Keratinocyte (primary cell): ENCODE results near the gene CLPTM1L. TPM values are rescaled to one million over a fixed set of nuclear protein-coding genes. Genes with fewer than 3 reads are reported as not detected.

ENCODE experiments used
- DNase-seq: peaks from one replicate; pipeline ENCODE4 v3.0.0-alpha.2; 2011; ENCODE audit warnings: low read depth, missing footprints, low spot score
- FAIRE-seq: peaks from 2 replicates; lab custom pipeline; 2011; peaks lifted over from hg19 to GRCh38; lab: Jason Lieb, UNC
- H2AFZ ChIP-seq: 2 replicates; pipeline ENCODE4 v1.6.0; 2012; ENCODE audit warnings: low read length, control low read depth, inconsistent platforms; ENCODE audit not compliant: control insufficient read depth
- H3K27ac ChIP-seq: 2 replicates; pipeline ENCODE4 v1.5.1; 2011; ENCODE audit warnings: low read length; ENCODE audit not compliant: control insufficient read depth, insufficient read depth
- H3K27me3 ChIP-seq: 3 replicates; pipeline ENCODE4 v1.6.0; 2011; ENCODE audit warnings: low read length; ENCODE audit not compliant: control insufficient read depth, insufficient read depth; ENCODE audit errors: extremely low read depth
- H3K36me3 ChIP-seq, 2 experiments: 2 replicates in 1 of 2; 3 replicates in 1 of 2; pipeline ENCODE4 v1.5.1; 2011; ENCODE audit warnings: low read length in 2 of 2, mild to moderate bottlenecking in 1 of 2; ENCODE audit not compliant: control insufficient read depth in 2 of 2, insufficient read depth in 2 of 2; ENCODE audit errors: extremely low read depth in 1 of 2
- H3K4me1 ChIP-seq: 3 replicates; pipeline ENCODE4 v1.5.1; 2011; ENCODE audit warnings: low read length; ENCODE audit not compliant: control insufficient read depth, insufficient read depth; ENCODE audit errors: extremely low read depth
- H3K4me2 ChIP-seq: 3 replicates; pipeline ENCODE4 v1.6.0; 2011; ENCODE audit warnings: low read depth, low read length; ENCODE audit not compliant: control insufficient read depth, insufficient read depth; ENCODE audit errors: extremely low read depth
- H3K4me3 ChIP-seq, 3 experiments: fragments of 200-600 bp in 1 of 3; sonication (generic) in 1 of 3; 2 replicates in 2 of 3; 3 replicates in 1 of 3; pipeline ENCODE4 v1.5.1; 2011 to 2016; ENCODE audit warnings: low read length in 3 of 3, mild to moderate bottlenecking in 3 of 3, control low read depth in 2 of 3, inconsistent platforms in 1 of 3, low read depth in 1 of 3, mixed read lengths in 1 of 3, mixed run types in 1 of 3, moderate library complexity in 1 of 3; ENCODE audit not compliant: control insufficient read depth in 2 of 3, insufficient read depth in 2 of 3; ENCODE audit errors: extremely low read depth in 1 of 3
- H3K79me2 ChIP-seq: 2 replicates; pipeline ENCODE4 v1.6.0; 2012; ENCODE audit warnings: low read length; ENCODE audit not compliant: control insufficient read depth, insufficient read depth
- H3K9ac ChIP-seq: 3 replicates; pipeline ENCODE4 v1.6.0; 2011; ENCODE audit warnings: low read length; ENCODE audit not compliant: control insufficient read depth, insufficient read depth; ENCODE audit errors: extremely low read depth
- H3K9me1 ChIP-seq: 3 replicates; pipeline ENCODE4 v1.6.0; 2011; ENCODE audit warnings: low read length; ENCODE audit not compliant: control insufficient read depth, insufficient read depth; ENCODE audit errors: extremely low read depth
- H3K9me3 ChIP-seq: 2 replicates; pipeline ENCODE4 v1.5.1; 2012; ENCODE audit warnings: low read depth, low read length; ENCODE audit not compliant: control insufficient read depth
- H4K20me1 ChIP-seq: 3 replicates; pipeline ENCODE4 v1.6.0; 2011; ENCODE audit warnings: low read length; ENCODE audit not compliant: control insufficient read depth, insufficient read depth; ENCODE audit errors: extremely low read depth
- CTCF ChIP-seq, 3 experiments: IDR thresholded peaks in 1 of 3; conservative IDR thresholded peaks in 1 of 3; optimal IDR thresholded peaks in 1 of 3; 2 replicates in 2 of 3; 3 replicates in 1 of 3; pipeline versions ENCODE3 to v1.5.1; 2011; ENCODE audit warnings: low read length in 3 of 3, mild to moderate bottlenecking in 3 of 3, moderate library complexity in 2 of 3, control low read depth in 1 of 3, inconsistent platforms in 1 of 3; ENCODE audit not compliant: insufficient read depth in 2 of 3; ENCODE audit errors: extremely low read depth in 1 of 3
- EZH2 ChIP-seq: IDR thresholded peaks from one replicate; pipeline ENCODE4 v1.6.1; 2012; ENCODE audit warnings: inconsistent platforms, mild to moderate bottlenecking, low read length, moderate library complexity
- dilution Hi-C: fragments of 300-500 bp; cut with MboI; formaldehyde crosslinking; loops from one replicate; pipeline ENCODE4 v1.7.0; 2020; ENCODE audit warnings: low sequenced_read_pairs; ENCODE audit not compliant: extremely low pct_ligation_motif_present
- polyA plus RNA-seq, 5 experiments: library from polyadenylated mRNA; depleted of rRNA in 3 of 5; stranded (reverse) in 3 of 5; stranded (forward) in 1 of 5; unstranded in 1 of 5; fragments of >200 nt; gene quantifications; 1 replicate in 1 of 5; 2 replicates in 3 of 5; 3 replicates in 1 of 5; pipeline versions ENCODE4 v1.2.1 to v1.2.3, GENCODE V29; 2011 to 2012; ENCODE audit warnings: missing spikeins in 2 of 5, low read depth in 1 of 5, low replicate concordance in 1 of 5

Gene CLPTM1L
- polyA plus RNA-seq, 1 donor (not counting 4 experiments of a cell fraction or from before 2014, with no cell fraction given) = 142 TPM

GRCh38 chr5:1300581-1301083, 44.3 kb downstream of the CLPTM1L start:
- no peaks in the 10 kb centered on the region for H3K9me3 ChIP-seq
- no peak overlapping the region for H3K27ac ChIP-seq
- no peaks in the 10 kb centered on the region for H3K36me3 ChIP-seq
- peaks cover 10% of the 10 kb centered on the region for H3K27me3 ChIP-seq
- no peaks in the 10 kb centered on the region for H3K79me2 ChIP-seq
- H3K9me1 ChIP-seq = no peaks in the 10 kb centered on the region
- no peak for DNase-seq
- H3K4me2 ChIP-seq = no peak overlapping the region
- no peaks in the 10 kb centered on the region for H3K4me1 ChIP-seq
- no peaks in the 10 kb centered on the region for H4K20me1 ChIP-seq
- no peak for FAIRE-seq
- H3K4me3 ChIP-seq = no peak overlapping the region
- H3K9ac ChIP-seq = no peak overlapping the region
- dilution Hi-C loops = no loop called here
- no peak for TF ChIP-seq EZH2
- no peak for TF ChIP-seq CTCF (optimal IDR thresholded peaks at IDR 0.05 in 1 of 3, IDR thresholded peaks at IDR 0.05 in 1 of 3, conservative IDR thresholded peaks at IDR 0.05 in 1 of 3; ENCODE audit: extremely low read depth in 1 of 3, insufficient read depth in 2 of 3, low read length in 3 of 3)
- no peak overlapping the region for H2AFZ ChIP-seq

DNA sequence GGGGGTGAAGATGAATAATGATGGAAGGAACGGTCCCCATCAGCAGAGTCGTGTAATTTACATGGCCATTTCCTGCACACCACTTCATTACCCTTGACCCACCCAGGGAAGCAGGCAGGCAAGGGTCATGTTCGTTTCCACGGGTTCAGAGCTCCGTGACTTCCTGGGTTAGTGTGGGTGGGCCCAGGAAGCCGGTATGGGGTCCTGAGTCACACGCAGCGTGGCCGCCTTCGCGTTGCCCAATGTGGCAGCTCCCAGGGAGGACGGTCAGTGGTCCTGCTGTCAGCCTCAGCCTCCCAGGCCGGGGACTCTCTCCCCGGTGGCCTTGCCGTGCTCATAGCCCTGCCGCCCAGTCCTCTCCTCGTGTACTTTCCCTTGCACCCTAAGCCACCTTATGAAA, 44.9 kb downstream of the CLPTM1L start:
- Histone ChIP-seq H2AFZ (no peak overlapping the region), H3K27me3 (peaks cover 16% of the 10 kb centered on the region), H3K27ac (no peak overlapping the region), H3K36me3 (no peaks in the 10 kb centered on the region), H4K20me1 (no peaks in the 10 kb centered on the region), H3K4me2 (no peak overlapping the region), H3K9me3 (no peaks in the 10 kb centered on the region), H3K4me1 (no peaks in the 10 kb centered on the region), H3K79me2 (no peaks in the 10 kb centered on the region), H3K4me3 (no peak overlapping the region), H3K9me1 (no peaks in the 10 kb centered on the region), H3K9ac (no peak overlapping the region)
- dilution Hi-C loops = no loop called here
- FAIRE-seq (no peak), DNase-seq (no peak)
- TF ChIP-seq EZH2 = no peak
- TF ChIP-seq CTCF (optimal IDR thresholded peaks at IDR 0.05 in 1 of 3, IDR thresholded peaks at IDR 0.05 in 1 of 3, conservative IDR thresholded peaks at IDR 0.05 in 1 of 3; ENCODE audit: extremely low read depth in 1 of 3, insufficient read depth in 2 of 3, low read length in 3 of 3) = no peak
